HEK293 (cell line): ENCODE results near the gene CCDC88C.
A peak's percentile ranks its signal among the peaks of the same experiment; 100 is the strongest.

ENCODE experiments used
- CTCF ChIA-PET: fragments of 350-600 bp; formaldehyde crosslinking; extraction: SDS; loops from one replicate; lab custom pipeline; 2021; ENCODE audit warnings: antibody characterized with exemption; lab: Yijun Ruan, JAX
- POLR2A ChIA-PET: fragments of 300-600 bp; formaldehyde crosslinking; extraction: SDS; loops from one replicate; lab custom pipeline; 2020; ENCODE audit warnings: antibody characterized with exemption, inconsistent platforms; lab: Yijun Ruan, JAX
- H3K27ac ChIP-seq: fragments of 200-500 bp; sonication (Bioruptor generic); 2 replicates; pipeline ENCODE4 v1.5.1; 2014; ENCODE audit warnings: low read depth, low read length, control low read depth, inconsistent platforms; ENCODE audit errors: extremely low read depth
- H3K36me3 ChIP-seq, 2 experiments: fragments of 200-500 bp in 1 of 2; sonication (Bioruptor generic) in 1 of 2; 1 replicate in 1 of 2; 2 replicates in 1 of 2; pipeline ENCODE4 v1.5.1; 2014 to 2017; ENCODE audit warnings: inconsistent platforms in 2 of 2, low read length in 2 of 2; ENCODE audit not compliant: control insufficient read depth in 2 of 2, insufficient read depth in 1 of 2
- H3K4me1 ChIP-seq: fragments of 200-500 bp; sonication (Bioruptor generic); 2 replicates; pipeline ENCODE4 v1.5.1; 2014; ENCODE audit warnings: mild to moderate bottlenecking, low read length, inconsistent platforms; ENCODE audit not compliant: control insufficient read depth, insufficient read depth
- H3K4me3 ChIP-seq: 2 replicates; pipeline ENCODE4 v1.5.1; 2011; ENCODE audit warnings: low read depth, mild to moderate bottlenecking, control low read depth, low read length, moderate library complexity
- H3K9me3 ChIP-seq: fragments of 200-500 bp; sonication (Bioruptor generic); 2 replicates; pipeline ENCODE4 v1.5.1; 2014; ENCODE audit warnings: low read depth, low read length, inconsistent platforms; ENCODE audit not compliant: control insufficient read depth, insufficient read depth
- KLF17 ChIP-seq: fragments of 450-650 bp; formaldehyde crosslinking; IDR thresholded peaks from 2 replicates; pipeline ENCODE4 v1.5.1; 2016; ENCODE audit warnings: missing biosample characterization, missing genetic modification characterization
- MYNN ChIP-seq: fragments of 450-650 bp; formaldehyde crosslinking; IDR thresholded peaks from 2 replicates; pipeline ENCODE4 v1.5.1; 2016; ENCODE audit warnings: missing biosample characterization, missing genetic modification characterization, borderline replicate concordance
- OSR2 ChIP-seq: fragments of 450-650 bp; formaldehyde crosslinking; IDR thresholded peaks from 2 replicates; pipeline ENCODE4 v1.5.1; 2016; ENCODE audit warnings: missing biosample characterization, missing genetic modification characterization
- ZFP37 ChIP-seq: fragments of 450-650 bp; formaldehyde crosslinking; IDR thresholded peaks from 2 replicates; pipeline ENCODE4 v1.5.1; 2016; ENCODE audit warnings: missing biosample characterization, missing genetic modification characterization
- ZNF140 ChIP-seq: fragments of 450-650 bp; formaldehyde crosslinking; IDR thresholded peaks from 2 replicates; pipeline ENCODE4 v1.5.1; 2016; ENCODE audit warnings: missing biosample characterization, missing genetic modification characterization
- ZNF146 ChIP-seq: fragments of 450-650 bp; formaldehyde crosslinking; IDR thresholded peaks from 2 replicates; pipeline ENCODE4 v1.5.1; 2016; ENCODE audit warnings: missing biosample characterization, missing genetic modification characterization
- ZNF18 ChIP-seq: fragments of 450-650 bp; formaldehyde crosslinking; IDR thresholded peaks from 2 replicates; pipeline ENCODE4 v1.5.1; 2016; ENCODE audit warnings: missing biosample characterization, missing genetic modification characterization
- ZNF248 ChIP-seq: fragments of 450-650 bp; formaldehyde crosslinking; IDR thresholded peaks from 2 replicates; pipeline ENCODE4 v1.5.1; 2017; ENCODE audit warnings: missing biosample characterization, missing genetic modification characterization
- ZNF394 ChIP-seq: fragments of 450-650 bp; formaldehyde crosslinking; IDR thresholded peaks from 2 replicates; pipeline ENCODE4 v1.5.1; 2016; ENCODE audit warnings: missing biosample characterization, missing genetic modification characterization, mild to moderate bottlenecking, moderate library complexity, borderline replicate concordance
- ZNF423 ChIP-seq: fragments of 450-650 bp; formaldehyde crosslinking; IDR thresholded peaks from 2 replicates; pipeline ENCODE4 v1.5.1; 2016; ENCODE audit warnings: missing biosample characterization, missing genetic modification characterization
- ZNF426 ChIP-seq: fragments of 450-650 bp; formaldehyde crosslinking; IDR thresholded peaks from 2 replicates; pipeline ENCODE4 v1.5.1; 2017; ENCODE audit warnings: missing biosample characterization, missing genetic modification characterization, mild to moderate bottlenecking, inconsistent platforms, moderate library complexity
- ZNF510 ChIP-seq: fragments of 450-650 bp; formaldehyde crosslinking; IDR thresholded peaks from 2 replicates; pipeline ENCODE4 v1.5.1; 2018; ENCODE audit warnings: mild to moderate bottlenecking, missing genetic modification characterization, missing biosample characterization; ENCODE audit not compliant: insufficient replicate concordance
- ZNF530 ChIP-seq: fragments of 450-650 bp; formaldehyde crosslinking; IDR thresholded peaks from 2 replicates; pipeline ENCODE4 v1.5.1; 2016; ENCODE audit warnings: low read depth, missing biosample characterization, missing genetic modification characterization
- ZNF571 ChIP-seq: fragments of 450-650 bp; formaldehyde crosslinking; IDR thresholded peaks from 2 replicates; pipeline ENCODE4 v1.5.0; 2017; ENCODE audit warnings: missing biosample characterization, missing genetic modification characterization
- ZNF596 ChIP-seq: fragments of 450-650 bp; IDR thresholded peaks from 2 replicates; pipeline ENCODE4 v1.5.0; 2018; ENCODE audit warnings: missing biosample characterization, mild to moderate bottlenecking, missing genetic modification characterization, moderate library complexity
- ZNF600 ChIP-seq: fragments of 450-650 bp; formaldehyde crosslinking; IDR thresholded peaks from 2 replicates; pipeline ENCODE4 v1.5.1; 2016; ENCODE audit warnings: missing biosample characterization, missing genetic modification characterization
- ZNF610 ChIP-seq: fragments of 450-650 bp; formaldehyde crosslinking; IDR thresholded peaks from 2 replicates; pipeline ENCODE4 v1.5.1; 2016; ENCODE audit warnings: missing biosample characterization, missing genetic modification characterization, borderline replicate concordance
- ZNF621 ChIP-seq: fragments of 450-650 bp; formaldehyde crosslinking; IDR thresholded peaks from 2 replicates; pipeline ENCODE4 v1.5.1; 2017; ENCODE audit warnings: missing biosample characterization, missing genetic modification characterization
- ZNF777 ChIP-seq: fragments of 450-650 bp; formaldehyde crosslinking; IDR thresholded peaks from 2 replicates; pipeline ENCODE4 v1.5.1; 2017; ENCODE audit warnings: missing biosample characterization, missing genetic modification characterization, borderline replicate concordance
- TF ChIP-seq, protein P1 (sequence below): fragments of 450-650 bp; formaldehyde crosslinking; optimal IDR thresholded peaks from 2 replicates; pipeline ENCODE3; 2016; ENCODE audit warnings: missing biosample characterization, mild to moderate bottlenecking, missing genetic modification characterization

Gene CCDC88C

GRCh38 chr14:91454155-91454554 lies 36.5 kb upstream of the CCDC88C start:
- Histone ChIP-seq H3K9me3 (no peaks in the 10 kb centered on the region), H3K4me1 (no peaks in the 10 kb centered on the region), H3K36me3 (peaks cover 35 to 40% of the 10 kb centered on the region in 2 experiments), H3K27ac (no peak overlapping the region), H3K4me3 (no peak overlapping the region)
- CTCF ChIA-PET = interaction anchor here (0.6 kb wide), 1 partner anchor 1330 kb away, joined by 3 read pairs; no protein-coding TSS in a partner anchor
- POLR2A ChIA-PET = no interaction called here
- no peak for TF ChIP-seq ZFP37 (tag by site-specific recombination)
- no peak for TF ChIP-seq KLF17 (tag by site-specific recombination)
- no peak for TF ChIP-seq ZNF394 (tag by site-specific recombination)
- TF ChIP-seq ZNF423 = no peak
- TF ChIP-seq ZNF571 (tag by site-specific recombination) = no peak
- no peak for TF ChIP-seq ZNF146 (tag by site-specific recombination)
- TF ChIP-seq OSR2 = no peak
- no peak for TF ChIP-seq ZNF248 (tag by site-specific recombination)
- no peak for TF ChIP-seq ZNF600
- no peak for TF ChIP-seq ZNF510
- TF ChIP-seq, protein P1, sequence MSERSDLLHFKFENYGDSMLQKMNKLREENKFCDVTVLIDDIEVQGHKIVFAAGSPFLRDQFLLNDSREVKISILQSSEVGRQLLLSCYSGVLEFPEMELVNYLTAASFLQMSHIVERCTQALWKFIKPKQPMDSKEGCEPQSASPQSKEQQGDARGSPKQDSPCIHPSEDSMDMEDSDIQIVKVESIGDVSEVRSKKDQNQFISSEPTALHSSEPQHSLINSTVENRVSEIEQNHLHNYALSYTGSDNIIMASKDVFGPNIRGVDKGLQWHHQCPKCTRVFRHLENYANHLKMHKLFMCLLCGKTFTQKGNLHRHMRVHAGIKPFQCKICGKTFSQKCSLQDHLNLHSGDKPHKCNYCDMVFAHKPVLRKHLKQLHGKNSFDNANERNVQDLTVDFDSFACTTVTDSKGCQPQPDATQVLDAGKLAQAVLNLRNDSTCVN (tag by site-specific recombination) = no peak
- TF ChIP-seq ZNF596 = no peak
- TF ChIP-seq ZNF530 (tag by site-specific recombination) = no peak
- no peak for TF ChIP-seq ZNF621
- TF ChIP-seq ZNF777 = no peak
- no peak for TF ChIP-seq ZNF426 (tag by site-specific recombination)

DNA sequence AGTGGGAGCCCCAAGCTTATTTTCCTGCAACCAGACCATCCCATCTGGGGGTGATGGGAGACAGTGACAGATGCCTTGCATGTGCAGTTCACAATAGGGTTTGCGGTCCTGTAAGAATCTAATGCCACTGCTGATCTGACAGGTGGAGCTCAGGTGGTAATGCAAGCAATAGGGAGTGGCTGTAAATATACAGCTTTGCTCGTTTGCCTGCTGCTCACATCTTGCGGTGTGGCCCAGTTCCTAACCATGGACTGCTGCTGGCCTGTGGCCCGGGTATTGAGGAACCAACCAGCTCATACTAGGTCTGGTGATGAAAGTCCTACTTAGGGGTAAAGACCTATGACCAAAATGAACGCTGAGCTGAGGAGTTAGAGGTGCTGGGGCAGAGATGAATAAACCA lies 36.1 kb upstream of the CCDC88C start:
- Histone ChIP-seq H3K36me3 (peaks cover 31 to 36% of the 10 kb centered on the region in 2 experiments), H3K4me1 (no peaks in the 10 kb centered on the region), H3K4me3 (no peak overlapping the region), H3K27ac (no peak overlapping the region), H3K9me3 (no peaks in the 10 kb centered on the region)
- ChIA-PET POLR2A (no interaction called here), CTCF (interaction anchor here (0.6 to 1.0 kb wide), 2 partner anchors 130 to 1330 kb away, joined by 3 read pairs; no protein-coding TSS in a partner anchor)
- TF ChIP-seq ZNF610 = peak; percentile 100
- TF ChIP-seq ZNF18 (tag by site-specific recombination) = no peak
- TF ChIP-seq ZNF140 (tag by site-specific recombination) = no peak

DNA sequence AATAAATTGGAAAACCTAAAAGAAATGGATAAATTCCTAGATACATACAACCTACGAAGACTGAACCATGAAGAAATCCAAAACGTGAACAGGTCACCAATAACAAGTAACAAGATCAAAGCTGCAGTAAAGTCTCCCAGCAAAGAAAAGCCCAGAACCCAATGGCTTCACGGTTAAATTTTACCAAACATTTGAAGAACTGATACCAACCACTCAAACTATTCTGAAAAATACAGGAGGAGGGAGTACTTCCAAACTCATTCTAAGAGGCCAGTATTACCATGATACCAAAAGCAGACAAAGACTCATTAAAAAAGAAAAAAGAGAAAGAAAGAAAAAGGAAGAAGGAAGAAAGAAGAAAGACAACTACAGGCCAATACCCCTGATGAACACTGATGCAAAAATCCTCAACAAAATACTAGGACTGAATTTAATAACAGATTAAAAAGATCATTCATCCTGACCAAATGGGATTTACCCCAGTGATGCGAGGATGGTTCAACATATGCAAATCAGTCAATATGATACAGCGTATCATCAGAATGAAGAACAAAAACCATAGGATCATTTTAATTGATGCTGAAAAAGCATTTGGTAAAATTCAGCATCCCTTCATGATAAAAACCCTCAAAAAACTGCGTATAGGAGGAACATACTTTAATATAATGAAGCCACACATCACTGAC lies 26.9 kb upstream of the CCDC88C start:
- H3K36me3 ChIP-seq = no peaks in the 10 kb centered on the region
- no peak overlapping the region for H3K27ac ChIP-seq
- no peaks in the 10 kb centered on the region for H3K4me1 ChIP-seq
- ChIA-PET CTCF (no interaction called here), POLR2A (no interaction called here)
- no peak overlapping the region for H3K4me3 ChIP-seq
- H3K9me3 ChIP-seq = no peaks in the 10 kb centered on the region
- TF ChIP-seq MYNN = no peak
